HTR-8/SVneo (cell line): Measurements from ENCODE around the gene HSH2D.

ENCODE experiments used
- DNase-seq: peaks from one replicate; pipeline ENCODE4 v3.0.0; 2011; ENCODE audit warnings: low spot score, mixed read lengths; ENCODE audit not compliant: insufficient read length
- FAIRE-seq: peaks from 2 replicates; lab custom pipeline; 2011; peaks lifted over from hg19 to GRCh38; lab: Jason Lieb, UNC

HSH2D gene

GRCh38 chr19:16188521-16188920 lies 45.0 kb downstream of the HSH2D start:
- DNase-seq: no peak

GRCh38 chr19:16190198-16190597 lies 46.7 kb downstream of the HSH2D start:
- FAIRE-seq: no peak

More at GRCh38 chr19:16188521-16188920, 45.0 kb downstream of the HSH2D start:
- no peak for FAIRE-seq

GRCh38 chr19:16190736-16191135 lies 47.3 kb downstream of the HSH2D start:
- no peak for DNase-seq
- FAIRE-seq: no peak

More at GRCh38 chr19:16190198-16190597, 46.7 kb downstream of the HSH2D start:
- DNase-seq: no peak

- no peak for FAIRE-seq
These were observed 47.9 kb downstream of the HSH2D start for GRCh38 chr19:16191216-16191908.

GRCh38 chr19:16193466-16193865 lies 50.0 kb downstream of the HSH2D start:
- DNase-seq (no peak), FAIRE-seq (no peak)

More at GRCh38 chr19:16191216-16191908, 47.9 kb downstream of the HSH2D start:
- no peak for DNase-seq

- FAIRE-seq: no peak
- DNase-seq: no peak
These were observed 53.7 kb downstream of the HSH2D start for GRCh38 chr19:16197188-16197621.

GRCh38 chr19:16197622-16198369 lies 54.3 kb downstream of the HSH2D start, which contains the start of gene AP1M1:
AP1M1 (plus strand) TSS chr19:16197911; CDS start chr19:16198027, 116 bp downstream.
- DNase-seq: peak; percentile 99
- FAIRE-seq: peak; percentile 86

GRCh38 chr19:16198370-16198651 lies 54.8 kb downstream of the HSH2D start:
- FAIRE-seq (no peak), DNase-seq (no peak)

GRCh38 chr19:16199275-16199932 lies 55.9 kb downstream of the HSH2D start:
- DNase-seq: no peak

GRCh38 chr19:16200038-16201010 lies 56.8 kb downstream of the HSH2D start:
- FAIRE-seq (no peak), DNase-seq (no peak)

More at GRCh38 chr19:16199275-16199932, 55.9 kb downstream of the HSH2D start:
- FAIRE-seq: no peak

- FAIRE-seq (no peak), DNase-seq (no peak)
These were observed 57.5 kb downstream of the HSH2D start for GRCh38 chr19:16201011-16201391.

- FAIRE-seq: no peak
These were observed 59.1 kb downstream of the HSH2D start for GRCh38 chr19:16202320-16203255.

GRCh38 chr19:16203256-16204004 lies 59.9 kb downstream of the HSH2D start:
- no peak for DNase-seq
- FAIRE-seq: peak; percentile 48

More at GRCh38 chr19:16202320-16203255, 59.1 kb downstream of the HSH2D start:
- DNase-seq: no peak

GRCh38 chr19:16204005-16204294 lies 60.5 kb downstream of the HSH2D start:
- FAIRE-seq (no peak), DNase-seq (no peak)

- DNase-seq: no peak
- FAIRE-seq: no peak
These were observed 61.9 kb downstream of the HSH2D start for GRCh38 chr19:16205205-16206045.

GRCh38 chr19:16206046-16206605 lies 62.6 kb downstream of the HSH2D start:
- DNase-seq: no peak
- FAIRE-seq: no peak

GRCh38 chr19:16206637-16207036 lies 63.2 kb downstream of the HSH2D start:
- DNase-seq (no peak), FAIRE-seq (no peak)
